ENCODE results near the gene ZNF579.

DNA sequence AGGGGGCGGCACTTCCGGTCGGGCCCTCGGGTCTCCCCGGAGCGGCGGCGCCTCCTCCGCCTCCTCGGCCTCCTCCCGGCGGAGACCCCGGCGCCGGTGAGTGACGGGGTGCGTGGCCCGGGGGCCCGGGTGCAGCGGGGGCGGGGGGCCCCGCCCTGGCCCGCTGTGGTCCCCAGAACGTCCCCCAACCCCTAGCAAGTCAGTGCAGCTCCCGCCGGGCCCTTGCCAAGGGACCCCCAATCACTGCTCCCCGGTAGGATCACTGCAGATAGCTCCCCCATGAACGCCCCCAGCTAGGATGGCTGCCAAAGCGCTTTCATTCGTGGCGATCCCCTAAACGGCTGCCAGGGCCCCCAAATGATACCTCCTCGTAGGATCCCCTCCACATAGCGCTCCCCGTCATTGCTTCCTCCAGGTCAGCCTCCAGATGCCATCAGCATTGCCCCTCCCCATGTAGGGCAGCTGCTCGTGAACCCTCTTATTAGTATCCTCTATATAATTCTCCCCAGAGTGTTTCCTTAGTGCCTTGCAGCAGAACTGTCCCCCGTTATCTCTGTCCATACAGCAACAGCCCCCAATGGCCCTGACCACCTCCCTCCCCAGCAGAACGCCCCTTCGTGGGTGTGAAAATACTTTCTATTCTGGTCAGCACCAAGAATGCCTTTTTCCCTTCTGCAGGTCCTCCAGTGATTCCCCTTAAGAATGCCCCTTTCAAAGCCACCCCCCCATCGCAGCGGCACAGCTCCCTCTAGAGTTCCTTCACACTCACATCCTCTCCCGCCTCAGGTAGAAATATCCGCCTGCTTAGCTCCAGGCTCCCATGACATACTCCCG is 25.2 kb upstream of the ZNF579 start, which contains the start of gene ZNF865:
- TF ChIP-seq, protein P1, sequence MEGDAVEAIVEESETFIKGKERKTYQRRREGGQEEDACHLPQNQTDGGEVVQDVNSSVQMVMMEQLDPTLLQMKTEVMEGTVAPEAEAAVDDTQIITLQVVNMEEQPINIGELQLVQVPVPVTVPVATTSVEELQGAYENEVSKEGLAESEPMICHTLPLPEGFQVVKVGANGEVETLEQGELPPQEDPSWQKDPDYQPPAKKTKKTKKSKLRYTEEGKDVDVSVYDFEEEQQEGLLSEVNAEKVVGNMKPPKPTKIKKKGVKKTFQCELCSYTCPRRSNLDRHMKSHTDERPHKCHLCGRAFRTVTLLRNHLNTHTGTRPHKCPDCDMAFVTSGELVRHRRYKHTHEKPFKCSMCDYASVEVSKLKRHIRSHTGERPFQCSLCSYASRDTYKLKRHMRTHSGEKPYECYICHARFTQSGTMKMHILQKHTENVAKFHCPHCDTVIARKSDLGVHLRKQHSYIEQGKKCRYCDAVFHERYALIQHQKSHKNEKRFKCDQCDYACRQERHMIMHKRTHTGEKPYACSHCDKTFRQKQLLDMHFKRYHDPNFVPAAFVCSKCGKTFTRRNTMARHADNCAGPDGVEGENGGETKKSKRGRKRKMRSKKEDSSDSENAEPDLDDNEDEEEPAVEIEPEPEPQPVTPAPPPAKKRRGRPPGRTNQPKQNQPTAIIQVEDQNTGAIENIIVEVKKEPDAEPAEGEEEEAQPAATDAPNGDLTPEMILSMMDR (IDR thresholded peaks at IDR 0.05; ENCODE audit: low read depth, low read length, poor library complexity, severe bottlenecking) = peak; percentile 86
- TF ChIP-seq EZH2phosphoT487 (IDR thresholded peaks at IDR 0.05; ENCODE audit: borderline replicate concordance, low read length) = no peak
